Uterus (tissue), 2 donors: ENCODE results near the gene MTG2.

Source experiments
- POLR2A ChIP-seq, 2 donors: fragments of 450-650 bp; IDR thresholded peaks; one replicate each; pipeline ENCODE4 v1.6.1; 2016; ENCODE audit warnings: antibody characterized with exemption in 2 of 2, mild to moderate bottlenecking in 1 of 2, moderate library complexity in 1 of 2
- TF ChIP-seq, protein P1 (sequence below), 4 experiments: fragments of 200-600 bp in 2 of 4; fragments of 450-650 bp in 2 of 4; sonication (generic) in 2 of 4; IDR thresholded peaks; one replicate each; pipeline ENCODE4 v1.5.1; 2016 to 2019; ENCODE audit warnings: antibody characterized with exemption in 4 of 4, mild to moderate bottlenecking in 2 of 4, moderate library complexity in 1 of 4

DNA sequence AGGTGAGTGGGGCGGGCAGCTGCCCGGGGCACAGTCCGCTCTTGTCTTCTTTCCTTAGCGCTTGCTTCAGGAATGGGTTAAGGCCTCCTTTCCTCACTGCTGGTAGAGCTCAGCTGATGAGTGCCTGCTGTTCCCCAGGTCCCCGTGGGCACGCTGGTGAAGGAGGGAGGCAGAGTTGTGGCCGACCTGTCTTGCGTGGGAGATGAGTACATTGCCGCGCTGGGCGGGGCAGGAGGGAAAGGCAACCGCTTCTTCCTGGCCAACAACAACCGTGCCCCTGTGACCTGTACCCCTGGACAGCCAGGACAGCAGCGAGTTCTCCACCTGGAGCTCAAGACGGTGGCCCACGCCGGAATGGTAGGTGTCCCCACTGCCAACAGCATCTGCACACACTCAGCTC, 15.7 kb downstream of the MTG2 start:
- no peak for TF ChIP-seq POLR2A (IDR thresholded peaks at IDR 0.05)
- TF ChIP-seq, protein P1, sequence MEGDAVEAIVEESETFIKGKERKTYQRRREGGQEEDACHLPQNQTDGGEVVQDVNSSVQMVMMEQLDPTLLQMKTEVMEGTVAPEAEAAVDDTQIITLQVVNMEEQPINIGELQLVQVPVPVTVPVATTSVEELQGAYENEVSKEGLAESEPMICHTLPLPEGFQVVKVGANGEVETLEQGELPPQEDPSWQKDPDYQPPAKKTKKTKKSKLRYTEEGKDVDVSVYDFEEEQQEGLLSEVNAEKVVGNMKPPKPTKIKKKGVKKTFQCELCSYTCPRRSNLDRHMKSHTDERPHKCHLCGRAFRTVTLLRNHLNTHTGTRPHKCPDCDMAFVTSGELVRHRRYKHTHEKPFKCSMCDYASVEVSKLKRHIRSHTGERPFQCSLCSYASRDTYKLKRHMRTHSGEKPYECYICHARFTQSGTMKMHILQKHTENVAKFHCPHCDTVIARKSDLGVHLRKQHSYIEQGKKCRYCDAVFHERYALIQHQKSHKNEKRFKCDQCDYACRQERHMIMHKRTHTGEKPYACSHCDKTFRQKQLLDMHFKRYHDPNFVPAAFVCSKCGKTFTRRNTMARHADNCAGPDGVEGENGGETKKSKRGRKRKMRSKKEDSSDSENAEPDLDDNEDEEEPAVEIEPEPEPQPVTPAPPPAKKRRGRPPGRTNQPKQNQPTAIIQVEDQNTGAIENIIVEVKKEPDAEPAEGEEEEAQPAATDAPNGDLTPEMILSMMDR (IDR thresholded peaks at IDR 0.05): no peak
